Peyer's patch (tissue), 4 donors: ENCODE measurements around the gene CD3E. TPM values are rescaled to one million over a fixed set of nuclear protein-coding genes. Genes with fewer than 3 reads are reported as not detected.

ENCODE experiments used
- DNase-seq, 3 donors: peaks; one replicate each; pipeline ENCODE4 v3.0.0-alpha.2; 2017 to 2019
- H3K27ac ChIP-seq, 4 donors: fragments of 200-600 bp; sonication (generic); one replicate each; pipeline ENCODE4 v1.5.1; 2016 to 2019
- H3K27me3 ChIP-seq, 2 donors: fragments of 200-600 bp; sonication (generic); one replicate each; pipeline ENCODE4 v1.5.1; 2019
- H3K36me3 ChIP-seq, 3 donors: fragments of 200-600 bp; sonication (generic); one replicate each; pipeline ENCODE4 v1.5.1; 2016 to 2019
- H3K4me1 ChIP-seq, 4 donors: fragments of 200-600 bp; sonication (generic); one replicate each; pipeline ENCODE4 v1.5.1; 2016 to 2019
- H3K4me3 ChIP-seq, 4 donors: fragments of 200-600 bp; sonication (generic); 1 replicate in 3 of 4; 2 replicates in 1 of 4; pipeline ENCODE4 v1.5.1; 2016 to 2019; ENCODE audit warnings: mild to moderate bottlenecking in 1 of 4
- H3K9me3 ChIP-seq, 4 donors: fragments of 200-600 bp; sonication (generic); one replicate each; pipeline ENCODE4 v1.5.1; 2016 to 2019; ENCODE audit warnings: mild to moderate bottlenecking in 1 of 4
- POLR2A ChIP-seq, 2 donors: fragments of 450-650 bp; IDR thresholded peaks; one replicate each; pipeline ENCODE4 v1.5.1; 2017; ENCODE audit warnings: antibody characterized with exemption in 2 of 2, mild to moderate bottlenecking in 2 of 2, moderate library complexity in 2 of 2
- total RNA-seq, 4 donors: library from RNA; depleted of rRNA; stranded (reverse); fragments of >200 nt; gene quantifications; one replicate each; pipeline ENCODE4 v1.1.0, GENCODE V29; 2016
- TF ChIP-seq, protein P1 (sequence below), 6 experiments: fragments of 450-650 bp in 4 of 6; fragments of 200-600 bp in 2 of 6; sonication (generic) in 1 of 6; IDR thresholded peaks; one replicate each; pipeline ENCODE4 v1.5.1; 2017 to 2019; ENCODE audit warnings: antibody characterized with exemption in 6 of 6, mild to moderate bottlenecking in 3 of 6, moderate library complexity in 1 of 6

Gene CD3E
- total RNA-seq, 4 donors from 2014 or later = 6.6 to 9.9 (median 8.7) TPM

DNA sequence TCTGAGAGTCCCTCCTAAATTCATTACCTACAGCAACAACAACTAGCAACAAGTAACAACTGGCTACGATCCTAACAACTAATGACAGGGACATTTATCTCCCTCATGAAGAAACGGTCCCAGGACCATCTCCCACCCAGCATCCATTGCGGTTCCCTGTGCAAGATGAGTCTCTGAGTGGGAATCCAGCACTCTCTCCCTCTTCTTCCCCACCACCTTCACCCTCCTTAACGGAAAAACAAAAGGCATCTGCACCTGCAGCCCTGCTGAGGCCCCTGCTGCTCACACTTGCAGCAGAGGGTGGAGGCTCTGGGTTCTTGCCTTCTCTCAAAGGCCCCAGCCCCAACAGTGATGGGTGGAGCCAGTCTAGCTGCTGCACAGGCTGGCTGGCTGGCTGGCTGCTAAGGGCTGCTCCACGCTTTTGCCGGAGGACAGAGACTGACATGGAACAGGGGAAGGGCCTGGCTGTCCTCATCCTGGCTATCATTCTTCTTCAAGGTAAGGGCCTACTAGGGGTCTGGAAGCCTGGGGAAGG is 39.5 kb downstream of the CD3E start, which contains the start of gene CD3G:
Gene CD3G, plus strand, starts transcription at position 364 of the 535 bp plus-strand sequence. Its CDS starts 80 bp downstream, at position 444.
- TF ChIP-seq, protein P1, sequence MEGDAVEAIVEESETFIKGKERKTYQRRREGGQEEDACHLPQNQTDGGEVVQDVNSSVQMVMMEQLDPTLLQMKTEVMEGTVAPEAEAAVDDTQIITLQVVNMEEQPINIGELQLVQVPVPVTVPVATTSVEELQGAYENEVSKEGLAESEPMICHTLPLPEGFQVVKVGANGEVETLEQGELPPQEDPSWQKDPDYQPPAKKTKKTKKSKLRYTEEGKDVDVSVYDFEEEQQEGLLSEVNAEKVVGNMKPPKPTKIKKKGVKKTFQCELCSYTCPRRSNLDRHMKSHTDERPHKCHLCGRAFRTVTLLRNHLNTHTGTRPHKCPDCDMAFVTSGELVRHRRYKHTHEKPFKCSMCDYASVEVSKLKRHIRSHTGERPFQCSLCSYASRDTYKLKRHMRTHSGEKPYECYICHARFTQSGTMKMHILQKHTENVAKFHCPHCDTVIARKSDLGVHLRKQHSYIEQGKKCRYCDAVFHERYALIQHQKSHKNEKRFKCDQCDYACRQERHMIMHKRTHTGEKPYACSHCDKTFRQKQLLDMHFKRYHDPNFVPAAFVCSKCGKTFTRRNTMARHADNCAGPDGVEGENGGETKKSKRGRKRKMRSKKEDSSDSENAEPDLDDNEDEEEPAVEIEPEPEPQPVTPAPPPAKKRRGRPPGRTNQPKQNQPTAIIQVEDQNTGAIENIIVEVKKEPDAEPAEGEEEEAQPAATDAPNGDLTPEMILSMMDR (IDR thresholded peaks at IDR 0.05) = no peak
- TF ChIP-seq POLR2A (IDR thresholded peaks at IDR 0.05) = peak; percentile 19 to 37
- Histone ChIP-seq H3K4me3 (peak within 1 kb of the TSS; percentile 26 to 42 (median 30)), H3K4me1 (no peaks in the 10 kb centered on the region), H3K27me3 (no peaks in the 10 kb centered on the region), H3K27ac (peak within 1 kb of the TSS; percentile 42 to 76 (median 69)), H3K36me3 (no peaks in the 10 kb centered on the region), H3K9me3 (no peaks in the 10 kb centered on the region)
- peak in 2 of 3 donors; percentile 59 to 77 for DNase-seq

DNA sequence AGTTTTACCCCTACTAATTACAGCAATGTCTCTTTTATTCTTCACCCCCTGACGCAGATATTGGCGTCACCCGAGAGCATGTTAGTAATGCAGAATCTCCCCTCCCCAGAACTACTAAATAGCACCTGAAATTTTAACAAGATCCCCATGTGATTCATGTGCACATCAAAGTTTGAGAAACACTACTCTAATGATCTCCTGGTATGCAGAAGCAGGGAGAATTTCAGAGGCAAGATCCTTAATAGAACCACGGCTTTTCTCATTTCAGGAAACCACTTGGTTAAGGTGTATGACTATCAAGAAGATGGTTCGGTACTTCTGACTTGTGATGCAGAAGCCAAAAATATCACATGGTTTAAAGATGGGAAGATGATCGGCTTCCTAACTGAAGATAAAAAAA is 44.9 kb downstream of the CD3E start:
- no peaks in the 10 kb centered on the region for H3K4me1 ChIP-seq
- no peaks in the 10 kb centered on the region for H3K9me3 ChIP-seq
- no peak for DNase-seq
- no peak overlapping the region for H3K4me3 ChIP-seq
- H3K27me3 ChIP-seq = no peaks in the 10 kb centered on the region
- no peaks in the 10 kb centered on the region for H3K36me3 ChIP-seq
- H3K27ac ChIP-seq = no peak overlapping the region
- TF ChIP-seq POLR2A (IDR thresholded peaks at IDR 0.05) = no peak
- TF ChIP-seq, protein P1 (IDR thresholded peaks at IDR 0.05) = no peak

DNA sequence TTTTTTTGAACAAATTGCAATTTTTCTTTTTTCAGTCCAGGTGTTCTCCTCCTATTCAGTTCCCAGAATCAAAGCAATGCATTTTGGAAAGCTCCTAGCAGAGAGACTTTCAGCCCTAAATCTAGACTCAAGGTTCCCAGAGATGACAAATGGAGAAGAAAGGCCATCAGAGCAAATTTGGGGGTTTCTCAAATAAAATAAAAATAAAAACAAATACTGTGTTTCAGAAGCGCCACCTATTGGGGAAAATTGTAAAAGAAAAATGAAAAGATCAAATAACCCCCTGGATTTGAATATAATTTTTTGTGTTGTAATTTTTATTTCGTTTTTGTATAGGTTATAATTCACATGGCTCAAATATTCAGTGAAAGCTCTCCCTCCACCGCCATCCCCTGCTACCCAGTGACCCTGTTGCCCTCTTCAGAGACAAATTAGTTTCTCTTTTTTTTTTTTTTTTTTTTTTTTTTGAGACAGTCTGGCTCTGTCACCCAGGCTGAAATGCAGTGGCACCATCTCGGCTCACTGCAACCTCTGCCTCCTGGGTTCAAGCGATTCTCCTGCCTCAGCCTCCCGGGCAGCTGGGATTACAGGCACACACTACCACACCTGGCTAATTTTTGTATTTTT is 48.7 kb downstream of the CD3E start:
- H3K9me3 ChIP-seq = no peaks in the 10 kb centered on the region
- H3K27ac ChIP-seq = no peak overlapping the region
- no peaks in the 10 kb centered on the region for H3K36me3 ChIP-seq
- no peaks in the 10 kb centered on the region for H3K4me1 ChIP-seq
- TF ChIP-seq POLR2A (IDR thresholded peaks at IDR 0.05) = no peak
- TF ChIP-seq, protein P1 (IDR thresholded peaks at IDR 0.05) = peak; percentile 26 to 67 (median 58)
- DNase-seq = no peak
- H3K4me3 ChIP-seq = no peak overlapping the region
- H3K27me3 ChIP-seq = no peaks in the 10 kb centered on the region

DNA sequence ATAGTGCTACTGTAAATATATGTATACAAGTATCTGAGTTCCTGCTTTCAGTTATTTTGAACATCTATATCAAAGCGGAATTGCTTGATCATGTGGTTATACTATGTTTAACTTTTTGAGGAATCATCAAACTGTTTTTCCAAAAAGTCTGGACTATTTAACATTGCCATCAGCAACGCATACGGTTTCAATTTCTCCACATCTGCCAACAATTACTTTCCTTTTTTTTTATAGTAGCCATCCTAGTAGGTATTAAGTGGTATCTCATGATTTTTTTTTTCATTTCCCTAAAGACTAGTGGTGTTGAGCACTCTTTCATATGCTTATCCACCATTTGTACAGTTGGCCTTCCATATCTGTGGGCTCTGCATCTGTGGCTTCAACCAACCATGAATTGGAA is 53.5 kb downstream of the CD3E start:
- Histone ChIP-seq H3K4me3 (no peak overlapping the region), H3K36me3 (no peaks in the 10 kb centered on the region), H3K27me3 (no peaks in the 10 kb centered on the region), H3K4me1 (peaks cover 0 to 21% (median 0%) of the 10 kb centered on the region in 4 donors), H3K9me3 (no peaks in the 10 kb centered on the region), H3K27ac (no peak overlapping the region)
- TF ChIP-seq, protein P1 (IDR thresholded peaks at IDR 0.05) = no peak
- no peak for TF ChIP-seq POLR2A (IDR thresholded peaks at IDR 0.05)
- DNase-seq = no peak

DNA sequence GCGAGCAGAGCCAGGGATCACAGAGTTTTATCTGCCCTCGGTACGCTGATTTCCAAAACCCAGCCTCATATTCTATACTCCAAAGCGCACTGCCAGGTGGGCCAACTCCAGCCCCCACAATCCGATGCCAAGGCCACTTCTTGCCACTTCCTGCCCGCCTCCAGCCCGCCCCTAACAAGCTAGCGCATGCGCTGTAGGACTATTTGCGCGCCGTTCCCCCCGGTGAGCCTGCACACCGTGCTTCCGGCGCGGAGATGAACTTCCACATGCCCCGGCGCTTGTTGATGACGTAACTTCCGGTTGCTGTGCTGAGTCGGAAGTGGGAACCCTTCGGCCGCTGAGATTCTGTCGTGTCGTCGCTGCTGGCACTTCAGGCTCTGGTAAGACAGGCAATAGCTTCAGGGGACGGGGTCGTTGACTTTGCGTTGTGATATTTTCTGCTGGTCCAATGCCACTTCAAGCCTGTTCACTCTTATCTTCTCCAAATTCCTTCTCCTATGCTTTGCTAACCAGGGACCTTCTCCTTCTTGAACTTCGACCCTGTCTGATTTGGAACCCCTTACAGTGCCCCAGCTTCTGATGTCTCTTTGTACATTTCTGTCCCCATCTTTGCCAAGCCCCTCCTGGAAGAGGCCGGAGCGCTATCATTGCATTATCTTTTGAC is 54.9 kb downstream of the CD3E start, which contains the start of gene UBE4A:
Gene UBE4A, plus strand, starts transcription at position 306 of the 664 bp plus-strand sequence. CDS start 5,481 bp downstream, outside the sequence.
- Histone ChIP-seq H3K4me3 (peak within 1 kb of the TSS; percentile 48 to 80 (median 72)), H3K9me3 (no peaks in the 10 kb centered on the region), H3K27ac (peak within 1 kb of the TSS; percentile 58 to 73 (median 70)), H3K27me3 (no peaks in the 10 kb centered on the region), H3K4me1 (peaks cover 0 to 21% (median 0%) of the 10 kb centered on the region in 4 donors), H3K36me3 (no peaks in the 10 kb centered on the region)
- peak; percentile 97 to 99 (median 98) for DNase-seq
- peak; percentile 61 to 69 for TF ChIP-seq POLR2A (IDR thresholded peaks at IDR 0.05)
- TF ChIP-seq, protein P1 (IDR thresholded peaks at IDR 0.05) = no peak
